CD4-positive, alpha-beta T cell treated with Interleukin-17A for 4 hours (primary cell): ENCODE results near the gene LAMB3.

Experiments
- DNase-seq: peaks from one replicate; pipeline ENCODE4 v3.0.0-alpha.2; 2020; ENCODE audit warnings: mixed read lengths

The LAMB3 gene

DNA sequence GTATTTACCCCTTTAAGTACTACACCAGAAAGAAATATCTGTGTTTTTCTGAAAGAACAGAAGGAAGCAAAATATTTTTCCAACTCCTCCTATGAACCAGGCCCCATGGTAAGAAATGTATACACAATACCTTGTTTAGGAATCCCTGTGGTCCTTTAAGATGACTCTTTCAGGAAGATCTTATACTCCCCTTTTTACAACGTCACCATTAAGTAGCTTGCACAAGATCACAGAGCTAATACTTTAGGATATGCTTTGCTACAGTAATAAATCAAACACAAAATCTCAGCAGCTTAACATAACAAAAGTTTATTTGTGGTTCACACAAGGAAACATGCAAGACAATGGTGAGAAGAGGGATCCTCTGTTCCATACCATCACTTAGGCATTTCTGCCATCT is 8.8 kb upstream of the LAMB3 start:
- DNase-seq, result no peak

DNA sequence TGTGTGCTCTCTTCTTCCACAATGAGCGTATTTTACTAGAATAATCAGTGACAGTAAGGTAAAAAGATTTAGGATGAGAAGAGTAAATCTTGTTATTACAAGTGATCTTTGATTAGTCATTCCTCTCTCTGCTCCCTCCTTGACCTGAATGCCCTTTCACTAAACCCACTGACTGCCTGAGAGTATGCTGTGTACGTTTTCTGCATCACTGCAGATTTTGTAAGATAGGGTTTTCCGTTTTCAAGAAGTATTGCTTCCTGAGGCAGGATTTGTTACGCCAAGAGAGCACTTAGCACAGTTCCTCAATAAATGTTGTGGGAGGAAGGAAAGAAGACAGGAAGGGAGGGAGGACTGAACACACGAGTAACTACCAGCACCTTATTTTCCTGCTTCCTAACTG is 7.7 kb upstream of the LAMB3 start:
- no peak for DNase-seq

DNA sequence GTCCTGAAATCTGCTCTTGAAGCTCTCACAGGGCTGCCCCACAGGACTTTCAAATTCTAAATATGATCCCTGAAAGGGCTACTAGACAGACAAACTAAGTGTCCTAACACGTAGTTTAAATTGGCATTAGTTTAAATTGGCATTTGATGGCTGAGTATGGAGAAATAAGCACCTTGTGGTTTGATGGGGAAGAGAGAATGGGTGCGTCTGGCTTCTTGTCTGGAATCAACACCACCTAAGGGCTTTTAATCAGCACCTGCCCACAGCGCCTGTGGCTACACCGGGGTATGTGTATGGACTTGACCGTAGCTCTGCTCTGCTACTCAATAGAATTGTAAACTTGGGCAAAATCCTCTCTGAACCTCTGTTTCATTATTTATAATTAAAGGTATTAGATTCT is 5.7 kb upstream of the LAMB3 start:
- DNase-seq, result no peak

DNA sequence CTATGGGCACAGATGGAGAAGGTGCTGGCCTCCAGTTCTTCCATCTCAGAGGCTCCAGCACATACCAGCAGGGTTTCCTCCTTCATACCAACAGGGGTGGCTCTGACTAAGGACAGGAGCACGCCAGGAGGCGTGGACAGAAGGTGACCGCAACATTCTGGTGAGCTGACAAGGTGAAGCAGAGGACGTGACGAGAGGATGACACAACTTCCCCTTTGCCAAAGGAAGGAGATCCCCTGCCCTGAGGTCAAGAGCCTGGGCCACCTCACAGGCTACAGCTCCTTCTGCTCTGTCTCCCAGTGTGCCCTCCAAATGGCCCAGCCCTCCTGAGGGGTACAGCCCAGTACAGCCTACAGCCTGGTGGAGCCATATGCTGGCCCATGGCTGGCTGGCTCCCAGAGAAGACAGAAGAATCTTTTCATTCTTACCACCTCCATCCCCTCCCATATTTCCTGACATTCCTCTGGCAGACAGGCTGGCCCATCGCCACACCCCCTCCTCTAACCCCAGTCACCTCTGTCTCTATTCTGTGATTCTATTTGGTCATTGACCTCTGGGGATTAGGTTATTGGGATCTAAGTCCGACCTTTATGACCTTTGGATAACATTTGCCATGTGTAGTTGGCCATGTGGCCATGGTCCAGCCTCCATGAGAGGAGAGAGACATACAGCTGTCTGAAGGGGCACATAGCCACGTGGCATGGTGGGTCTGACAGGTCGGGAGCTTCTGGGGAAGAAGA is 5.1 kb upstream of the LAMB3 start:
- no peak for DNase-seq

DNA sequence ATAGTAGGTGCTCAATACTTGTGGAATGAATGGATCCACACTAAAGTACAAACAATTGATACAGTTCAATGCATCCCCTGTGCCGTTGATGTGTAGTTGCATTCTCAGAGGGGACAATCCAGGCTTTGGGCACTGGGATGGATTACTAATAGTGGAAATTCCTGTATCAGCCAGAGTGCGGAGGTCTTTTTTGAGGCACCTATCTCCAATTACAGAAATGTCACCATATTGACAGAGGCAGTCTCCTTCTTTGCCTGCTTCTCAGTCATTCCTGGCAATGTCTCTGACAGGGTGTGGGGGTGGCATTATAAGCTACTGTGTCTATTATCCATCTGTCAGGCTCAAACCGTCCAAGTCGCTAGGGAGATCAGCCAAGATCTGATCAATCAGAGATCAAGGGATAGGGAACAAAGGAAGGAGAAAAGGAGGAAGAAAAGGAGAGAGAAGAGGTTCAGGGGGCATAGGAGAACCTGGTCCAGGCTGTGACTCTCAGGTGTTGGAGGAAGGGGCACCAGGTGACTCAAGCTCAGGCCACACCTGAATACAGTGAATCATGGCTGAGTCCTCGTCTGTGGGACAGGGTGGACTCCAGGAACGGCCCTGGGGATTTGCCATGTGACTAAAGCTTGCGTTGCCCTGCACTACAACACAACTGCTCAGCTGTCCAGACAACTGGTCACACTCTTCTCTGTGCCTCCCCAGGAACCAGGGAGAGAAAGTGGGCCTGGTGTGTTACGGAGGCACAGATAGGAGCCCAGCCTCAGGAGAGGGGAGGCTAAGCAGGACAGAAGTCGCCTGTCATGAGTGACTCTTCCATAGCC is 3.4 kb upstream of the LAMB3 start:
- DNase-seq, result no peak

DNA sequence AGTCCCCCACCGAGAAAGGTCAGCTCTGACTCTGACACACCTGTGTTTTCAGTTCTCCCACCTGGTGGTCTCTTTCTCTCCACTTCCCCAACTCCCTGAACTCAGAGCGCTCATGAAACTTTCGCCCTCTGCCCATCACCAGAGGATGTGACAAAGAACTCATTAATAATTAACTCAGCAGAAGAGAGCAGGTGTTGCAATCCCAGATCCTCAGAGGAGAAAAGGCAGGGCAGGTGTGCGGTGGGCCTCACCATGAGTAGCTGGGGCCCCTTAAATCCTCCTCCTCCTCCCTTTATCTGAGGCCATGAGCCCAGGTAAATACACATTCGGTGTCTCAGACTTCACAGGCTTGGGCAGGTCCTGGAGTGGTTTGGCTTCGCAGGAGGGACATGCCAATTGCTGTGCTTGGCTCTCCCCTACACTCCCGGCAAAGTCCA is 1.7 kb upstream of the LAMB3 start:
- no peak for DNase-seq

DNA sequence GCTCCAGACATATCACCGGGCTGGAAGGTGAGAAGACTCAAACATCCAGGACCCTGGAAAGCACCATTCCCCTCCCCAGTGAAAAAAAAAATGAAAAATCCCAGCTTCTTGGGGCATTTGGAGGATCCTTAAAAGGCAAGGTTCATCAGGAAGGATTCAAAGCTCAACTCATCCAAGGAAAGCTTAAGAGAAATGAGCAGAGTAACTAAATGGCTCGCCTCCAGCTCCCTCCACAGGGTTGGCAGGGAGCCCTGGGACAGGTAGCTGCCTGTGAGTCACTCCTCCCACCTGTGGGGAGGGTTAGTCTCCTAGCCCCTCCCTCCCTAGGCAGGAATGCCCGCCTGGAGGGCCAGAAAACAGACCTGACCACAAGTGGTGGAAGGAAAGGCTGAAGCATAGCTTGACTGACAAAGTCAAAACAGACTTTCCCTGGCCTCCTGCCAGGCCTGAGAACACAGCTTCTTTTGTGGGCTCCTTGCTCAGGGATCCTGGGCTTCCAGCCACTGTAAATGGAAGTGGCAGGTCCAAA is 712 bp upstream of the LAMB3 start:
- peak; percentile 47 for DNase-seq

DNA sequence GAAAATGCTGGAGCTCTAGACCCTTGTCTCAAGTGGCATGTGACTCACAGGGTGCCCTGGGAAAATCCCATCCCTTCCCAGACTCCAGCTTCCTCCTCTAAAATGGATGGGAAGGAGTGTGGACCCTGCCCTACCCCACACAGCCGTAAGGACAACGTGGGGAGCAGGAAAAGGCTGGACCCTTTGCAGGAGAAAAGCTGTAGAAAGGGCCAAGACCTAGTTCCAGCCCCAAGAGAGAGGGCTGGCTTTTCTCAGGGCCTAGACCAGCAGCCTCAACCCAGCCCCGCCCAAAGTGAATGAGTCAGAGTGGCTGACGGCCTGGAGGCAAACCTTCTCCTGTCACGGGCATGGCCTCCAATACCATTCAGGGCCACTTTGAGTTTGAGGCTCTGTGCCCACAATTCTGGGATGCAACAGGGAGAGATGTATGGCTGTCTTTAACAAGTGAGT is 1.1 kb downstream of the LAMB3 start:
- DNase-seq, result peak; percentile 68

DNA sequence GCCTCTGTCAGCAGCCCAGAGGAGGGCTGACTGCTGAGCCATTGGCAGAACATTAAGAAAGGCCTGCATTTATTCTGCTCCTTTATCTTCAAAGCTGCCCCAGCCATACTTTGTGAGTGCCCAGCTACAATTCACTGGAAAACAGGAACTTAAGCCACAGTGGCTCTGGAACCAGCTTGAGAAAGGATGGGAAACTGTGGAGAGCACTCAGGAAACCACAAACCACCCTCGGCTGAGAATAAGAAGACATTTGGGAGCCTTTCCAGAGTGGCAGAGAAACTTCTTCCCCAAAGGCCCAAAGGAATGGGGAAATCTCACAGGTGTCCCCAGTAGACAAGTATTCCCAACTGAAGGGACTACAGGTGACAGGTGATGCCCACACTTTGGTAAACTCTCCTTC is 1.8 kb downstream of the LAMB3 start:
- DNase-seq, result no peak

DNA sequence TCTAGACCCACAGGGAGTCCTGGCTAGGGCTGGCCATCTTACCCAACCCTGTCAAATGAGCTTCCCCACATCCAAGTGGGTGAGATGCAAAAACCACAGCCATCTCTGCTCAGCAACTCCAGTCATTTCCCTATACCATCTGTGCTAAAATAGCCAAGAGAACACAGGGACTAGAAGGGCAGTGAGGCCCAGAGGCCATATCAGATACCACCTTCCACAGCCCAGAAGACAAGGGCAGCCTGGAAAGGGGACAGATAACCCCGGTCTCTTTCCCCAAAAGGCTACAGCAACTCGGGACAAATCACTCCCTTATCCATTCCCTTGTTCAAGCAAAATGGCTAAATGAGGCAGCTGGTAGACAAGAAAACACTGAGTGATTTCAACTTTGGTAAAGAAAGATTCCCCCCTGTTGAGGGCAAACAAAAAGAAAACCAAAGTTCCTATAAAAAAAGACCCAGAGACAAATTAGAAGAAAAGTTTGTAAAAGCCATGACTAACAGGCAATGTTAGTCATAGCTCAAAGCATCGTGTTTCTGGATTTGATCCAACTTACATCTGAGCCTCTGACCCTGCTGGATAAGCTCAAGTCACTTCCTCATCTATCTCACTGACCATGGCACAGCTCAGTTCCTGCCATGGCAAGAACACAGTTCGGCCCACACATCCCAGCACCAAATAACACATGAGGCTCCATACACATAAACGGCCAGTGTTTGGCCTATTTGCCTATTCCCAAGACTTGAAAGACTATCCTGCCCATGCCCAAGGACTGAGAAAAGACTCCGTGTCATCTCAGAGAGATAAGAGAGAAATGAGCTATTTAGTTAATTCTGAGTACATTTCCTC is 3.1 kb downstream of the LAMB3 start:
- DNase-seq, result no peak

DNA sequence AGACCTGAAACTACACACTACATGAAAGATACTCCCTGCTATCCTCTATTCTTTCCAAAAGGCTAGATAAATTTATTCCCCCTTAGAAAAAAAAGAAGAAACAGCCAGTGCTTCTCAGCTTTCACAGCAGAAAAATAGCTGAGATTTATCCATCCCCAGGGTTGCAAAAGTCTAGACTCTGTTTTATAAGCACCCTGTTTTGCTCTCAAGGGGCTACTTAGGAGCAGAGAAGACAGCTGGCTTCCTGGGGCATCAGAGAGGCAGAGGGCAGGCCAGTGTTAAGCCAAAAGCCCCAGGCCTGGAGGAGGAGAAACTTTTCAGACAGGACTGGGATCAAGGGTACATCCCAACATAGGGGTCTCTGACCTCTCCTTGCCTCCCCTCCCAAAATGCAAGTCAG is 3.9 kb downstream of the LAMB3 start:
- no peak for DNase-seq

DNA sequence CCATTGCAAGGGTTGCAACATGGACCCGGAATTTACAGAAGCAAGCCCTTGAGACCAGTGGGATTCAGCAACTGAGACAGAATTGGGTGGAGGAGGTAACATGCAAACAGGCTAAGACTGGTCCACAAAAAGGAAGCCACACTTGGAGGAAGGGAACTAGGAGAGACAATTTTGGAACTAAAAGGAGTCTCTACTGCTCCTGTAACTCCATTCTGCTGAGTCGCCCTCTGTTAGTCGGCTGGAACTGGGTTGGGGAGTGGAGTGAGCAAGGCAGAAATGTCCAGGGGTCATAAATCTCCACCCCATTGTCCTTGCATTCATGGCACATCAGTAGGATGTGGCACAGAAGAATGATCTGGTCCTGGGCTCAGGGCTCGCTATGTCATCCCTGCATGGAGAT is 5.1 kb downstream of the LAMB3 start:
- DNase-seq, result no peak

DNA sequence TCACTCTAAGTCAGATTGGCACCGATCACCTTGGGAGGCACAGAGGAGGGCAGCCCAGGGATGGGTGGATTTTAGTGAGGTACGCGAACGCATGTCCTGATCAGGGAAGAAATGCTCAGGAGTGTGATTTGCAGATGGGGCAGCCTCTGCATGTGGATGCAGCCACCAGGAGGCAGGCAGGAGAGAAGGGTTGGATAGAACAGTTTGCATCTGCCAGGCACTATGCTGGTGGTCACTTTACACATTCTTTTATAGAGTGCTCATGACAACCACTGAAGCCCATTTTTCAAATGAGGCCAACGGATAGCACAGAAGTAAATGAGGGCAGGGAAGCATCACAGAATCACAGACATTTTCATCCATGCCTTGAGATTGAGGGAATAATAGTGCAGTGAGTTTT is 5.7 kb downstream of the LAMB3 start:
- peak; percentile 29 for DNase-seq

DNA sequence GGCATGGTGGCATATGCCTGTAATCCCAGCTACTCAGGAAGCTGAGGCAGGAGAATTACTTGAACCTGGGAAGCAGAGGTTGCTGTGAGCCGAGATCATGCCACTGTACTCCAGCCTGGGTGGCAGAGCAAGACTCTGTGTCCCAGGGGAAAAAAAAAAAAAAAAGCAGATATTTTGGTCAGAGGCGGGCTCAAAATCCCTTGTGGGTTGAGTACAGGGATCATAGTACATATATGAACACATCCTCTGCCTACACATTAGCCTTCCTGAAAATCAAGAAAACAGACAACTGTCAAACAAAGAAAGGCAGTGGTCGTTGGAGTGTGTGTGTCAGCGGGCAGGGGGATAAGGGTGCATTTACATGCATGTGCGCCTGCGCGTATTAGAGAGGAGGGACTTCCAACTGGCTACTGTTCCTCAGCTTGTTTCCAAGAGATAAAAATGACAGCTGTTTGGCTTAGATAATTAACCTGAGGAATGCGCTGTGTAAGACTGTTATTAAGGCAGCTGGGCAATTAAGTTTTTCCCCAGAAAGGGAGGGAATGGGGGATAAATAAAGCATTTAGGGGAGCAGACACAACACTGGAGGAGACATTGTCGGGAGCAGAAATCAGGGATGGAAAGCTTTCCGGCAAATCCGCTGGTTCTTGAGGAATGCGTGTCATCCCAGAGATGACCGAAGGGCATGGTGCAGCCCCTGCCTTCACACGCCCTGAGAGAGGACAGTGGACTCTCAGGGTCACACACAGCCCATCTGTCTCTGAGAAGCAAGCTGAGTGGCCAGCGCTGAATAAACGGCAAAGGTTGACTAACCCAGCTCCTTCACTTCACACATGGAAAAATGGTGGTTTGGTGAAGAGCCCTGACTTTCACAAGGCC is 6.4 kb downstream of the LAMB3 start:
- no peak for DNase-seq

DNA sequence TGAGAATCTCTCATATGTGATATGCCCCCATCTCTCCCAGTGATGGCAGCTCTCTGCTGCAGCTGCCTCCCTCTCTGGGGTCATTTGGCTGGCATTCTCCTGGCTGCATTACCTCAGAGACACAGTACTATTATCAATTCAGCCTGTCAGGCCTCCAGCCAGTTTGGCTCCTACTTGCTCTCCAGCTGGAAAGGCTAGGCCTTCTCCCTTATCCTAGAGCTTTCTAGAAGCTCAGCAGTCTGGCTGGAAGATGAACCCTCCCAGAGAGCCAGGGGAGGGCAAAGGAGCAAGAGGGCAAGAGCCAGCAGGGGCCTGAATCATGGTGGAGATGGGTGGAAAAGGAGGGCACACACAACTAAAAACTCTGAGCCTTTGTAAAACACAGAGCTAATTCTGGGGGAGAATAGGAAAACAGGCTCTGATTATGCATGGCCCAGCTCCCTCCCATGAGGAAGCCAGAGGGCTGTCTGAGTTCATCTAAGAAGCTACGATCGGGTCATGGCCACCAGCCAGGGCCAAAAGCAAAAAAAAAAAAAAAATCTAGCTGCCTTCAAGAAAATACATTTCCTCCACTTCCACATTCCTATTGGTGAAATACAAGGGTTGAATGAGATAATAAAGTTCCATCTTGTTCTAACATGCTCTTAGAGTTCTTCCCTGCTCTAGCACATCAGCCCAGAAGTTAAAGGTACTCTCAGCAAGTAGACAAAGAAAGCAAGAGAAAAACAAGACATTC is 8.8 kb downstream of the LAMB3 start:
- no peak for DNase-seq

DNA sequence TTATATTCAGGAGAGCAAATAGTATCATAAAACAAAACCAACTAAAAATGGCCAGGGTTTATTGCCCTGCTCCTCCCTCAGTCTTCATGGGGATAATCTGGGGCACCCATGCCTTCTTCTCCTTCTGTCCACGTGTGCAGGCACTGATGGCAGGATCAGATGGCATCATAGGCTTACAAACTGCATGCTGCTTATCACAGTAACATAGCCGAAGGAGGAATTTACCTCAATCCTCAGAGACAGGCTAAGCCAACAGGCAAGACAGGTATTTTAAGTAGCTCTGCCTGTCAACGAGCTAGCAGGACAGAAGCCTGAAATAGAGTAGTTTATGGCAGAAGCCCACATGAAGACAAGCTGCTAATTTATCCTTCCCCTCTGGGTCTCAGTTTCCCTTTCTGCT is 9.4 kb downstream of the LAMB3 start:
- no peak for DNase-seq

DNA sequence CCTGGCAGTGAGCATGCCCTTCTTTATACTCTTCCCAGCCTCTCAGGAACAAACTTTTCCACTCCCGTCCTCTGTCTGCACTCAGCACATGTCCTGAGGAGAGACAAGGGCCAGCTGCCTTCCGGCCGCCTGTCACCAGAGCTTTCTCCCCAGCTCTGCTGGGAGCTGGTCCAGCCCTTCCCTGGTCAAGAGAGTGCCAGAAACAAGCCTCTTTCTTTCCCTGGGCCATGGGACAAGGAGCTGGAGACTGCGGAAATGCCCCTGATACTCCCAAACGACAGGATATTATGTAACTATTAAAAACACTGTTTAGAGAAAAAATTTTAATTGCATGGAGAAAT is 10.4 kb downstream of the LAMB3 start:
- DNase-seq, result no peak

DNA sequence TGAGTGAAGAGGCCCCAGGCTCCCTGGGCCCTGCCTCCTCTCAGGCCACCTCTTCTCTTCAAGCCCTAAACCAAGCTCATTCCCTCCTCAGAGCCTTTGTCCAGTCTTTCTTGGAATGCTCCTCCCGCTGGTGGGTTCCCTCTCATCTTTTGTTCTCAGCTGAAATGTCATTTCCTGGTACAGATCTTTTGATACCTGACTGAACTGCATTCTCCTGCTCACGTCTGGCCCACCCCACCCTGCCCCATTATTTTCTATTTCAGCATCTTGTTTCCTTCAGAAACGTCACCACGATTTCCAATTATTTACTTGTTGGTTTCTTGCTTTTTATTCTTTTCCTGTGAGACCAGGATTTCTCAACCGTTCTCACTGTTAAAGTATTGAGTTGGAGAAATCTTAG is 16.4 kb downstream of the LAMB3 start:
- no peak for DNase-seq

DNA sequence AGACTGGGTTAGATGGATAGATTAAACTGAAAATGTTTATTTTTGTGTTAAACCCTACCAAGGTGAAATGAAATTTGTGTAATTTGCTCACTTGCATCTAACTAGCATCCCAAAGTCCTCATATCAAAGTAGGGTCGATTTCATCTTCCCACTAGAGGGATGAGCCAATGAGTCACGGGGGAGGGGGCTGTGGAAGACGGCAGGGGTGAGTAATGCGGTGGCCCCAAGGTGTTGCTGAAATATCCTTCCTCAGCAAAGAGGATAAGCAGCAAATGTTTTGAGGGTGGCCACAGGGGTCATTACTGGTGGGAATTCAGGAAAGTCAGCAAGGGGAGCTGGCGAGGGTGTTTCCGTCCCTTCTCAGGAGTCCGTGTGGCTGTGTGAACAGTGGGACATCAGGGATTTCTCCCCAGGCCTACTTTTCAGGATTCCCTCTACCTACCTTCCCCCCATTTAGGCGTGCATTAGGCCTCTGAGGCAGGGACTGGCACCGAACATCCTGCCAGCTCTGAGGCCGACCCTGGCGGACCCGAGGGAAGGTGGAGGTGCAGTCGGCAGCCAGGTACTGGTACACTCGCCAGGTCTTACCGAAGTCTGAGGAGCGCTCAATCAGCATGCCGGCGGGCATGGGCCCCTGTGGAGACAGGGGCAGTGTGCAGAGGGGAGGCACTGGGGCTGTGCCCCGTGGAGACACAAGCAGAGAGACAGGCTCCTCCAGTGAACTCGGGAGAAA is 18.1 kb downstream of the LAMB3 start:
- no peak for DNase-seq

DNA sequence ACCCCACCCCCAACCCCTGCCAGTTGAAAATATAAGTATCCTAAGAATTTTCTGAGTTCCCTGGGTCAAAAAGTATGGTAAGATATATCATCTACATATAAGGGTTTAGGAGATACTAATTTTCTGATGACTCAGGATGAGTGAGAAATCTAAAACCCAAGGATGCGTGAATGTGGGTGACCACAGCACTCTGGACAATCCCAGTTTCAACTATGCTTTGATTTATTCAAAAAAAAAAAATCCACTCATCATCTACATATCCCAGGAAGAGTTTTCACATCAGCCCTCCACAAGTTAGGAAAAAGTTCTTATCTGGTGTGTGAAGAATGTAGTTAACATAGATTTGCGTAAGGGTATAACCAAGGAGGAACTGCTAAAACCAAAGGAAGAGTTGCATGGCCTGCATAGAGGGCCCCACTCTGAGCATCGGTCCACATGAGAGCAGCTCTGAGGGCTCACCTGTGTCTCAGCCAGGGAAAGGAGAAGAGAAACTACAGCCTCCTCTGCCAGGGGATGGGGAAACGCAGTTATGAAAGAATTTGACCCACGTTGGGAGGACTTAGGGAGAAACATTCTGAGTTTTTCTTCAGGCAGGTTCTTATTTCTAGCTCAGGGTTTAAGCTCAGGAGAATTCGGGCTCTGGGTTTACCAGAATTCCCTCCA is 18.8 kb downstream of the LAMB3 start:
- DNase-seq, result no peak
